Sigmoid colon (tissue), 7 donors: ENCODE data around the gene MYO5B. TPM values are rescaled to one million over a fixed set of nuclear protein-coding genes. Genes with fewer than 3 reads are reported as not detected.

Experiments used
- DNase-seq: peaks from one replicate; pipeline ENCODE4 v3.0.0-alpha.2; 2019
- H3K27ac ChIP-seq, 4 donors: fragments of 200-600 bp; sonication (generic); one replicate each; pipeline ENCODE4 v1.5.1; 2016 to 2019; ENCODE audit warnings: mild to moderate bottlenecking in 1 of 4
- H3K27me3 ChIP-seq, 3 donors: fragments of 200-600 bp; sonication (generic); one replicate each; pipeline ENCODE4 v1.5.1; 2019; ENCODE audit warnings: mild to moderate bottlenecking in 1 of 3
- H3K36me3 ChIP-seq, 4 donors: fragments of 200-600 bp; sonication (generic); one replicate each; pipeline ENCODE4 v1.5.1; 2016 to 2019
- H3K4me1 ChIP-seq, 4 donors: fragments of 200-600 bp; sonication (generic); one replicate each; pipeline ENCODE4 v1.5.1; 2017 to 2019
- H3K4me3 ChIP-seq, 4 donors: fragments of 200-600 bp; sonication (generic); one replicate each; pipeline ENCODE4 v1.5.1; 2017 to 2019; ENCODE audit warnings: mild to moderate bottlenecking in 2 of 4, moderate library complexity in 1 of 4
- H3K9me3 ChIP-seq, 4 donors: fragments of 200-600 bp in 3 of 4; sonication (generic) in 3 of 4; one replicate each; pipeline versions ENCODE4 v1.5.1 to v1.6.1; 2013 to 2019
- EP300 ChIP-seq, 4 donors: sonication (generic); formaldehyde crosslinking; IDR thresholded peaks; one replicate each; pipeline ENCODE4 v1.6.1; 2017; ENCODE audit warnings: antibody characterized with exemption in 4 of 4
- POLR2A ChIP-seq, 2 donors: fragments of 450-650 bp; IDR thresholded peaks; one replicate each; pipeline ENCODE4 v1.6.1; 2016; ENCODE audit warnings: antibody characterized with exemption in 2 of 2, mild to moderate bottlenecking in 2 of 2, moderate library complexity in 2 of 2
- POLR2AphosphoS5 ChIP-seq, 4 donors: sonication (generic); formaldehyde crosslinking; IDR thresholded peaks; one replicate each; pipeline ENCODE4 v1.6.1; 2017; ENCODE audit warnings: antibody characterized with exemption in 4 of 4
- WGBS, 2 donors: extraction: QIAGEN DNeasy Blood & Tissue Kit; methylation state at CpG; one replicate each; pipeline ENCODE4 v1.1.7; 2013; 5-methylcytosine and 5-hydroxymethylcytosine counted together
- intact Hi-C: fragments of 100-400 bp; cut with DNase I; formaldehyde crosslinking; loops from one replicate; pipeline ENCODE4 v1.15.1; 2023
- polyA plus RNA-seq, 3 donors: library from polyadenylated mRNA; stranded (reverse); fragments of 200-250 nt; gene quantifications; one replicate each; pipeline ENCODE4 v1.2.3, GENCODE V29; 2013
- total RNA-seq, 4 donors: library from RNA; depleted of rRNA; stranded (reverse); fragments of >200 nt; gene quantifications; one replicate each; pipeline ENCODE4 v1.1.0, GENCODE V29; 2016
- TF ChIP-seq, protein P1 (sequence below), 4 experiments: fragments of 450-650 bp in 3 of 4; fragments of 200-600 bp in 1 of 4; IDR thresholded peaks; one replicate each; pipeline ENCODE4 v1.5.1; 2016 to 2019; ENCODE audit warnings: antibody characterized with exemption in 4 of 4, mild to moderate bottlenecking in 3 of 4, moderate library complexity in 2 of 4
- donor health status: healthy with polysubstance abuse.
- donor health status: Bipolar disorder and iron deficiency.
- donor health status: healthy.

The MYO5B gene
- total and polyA plus RNA-seq, 7 donors, result 0.14 to 80.7 (median 3.0) TPM

DNA sequence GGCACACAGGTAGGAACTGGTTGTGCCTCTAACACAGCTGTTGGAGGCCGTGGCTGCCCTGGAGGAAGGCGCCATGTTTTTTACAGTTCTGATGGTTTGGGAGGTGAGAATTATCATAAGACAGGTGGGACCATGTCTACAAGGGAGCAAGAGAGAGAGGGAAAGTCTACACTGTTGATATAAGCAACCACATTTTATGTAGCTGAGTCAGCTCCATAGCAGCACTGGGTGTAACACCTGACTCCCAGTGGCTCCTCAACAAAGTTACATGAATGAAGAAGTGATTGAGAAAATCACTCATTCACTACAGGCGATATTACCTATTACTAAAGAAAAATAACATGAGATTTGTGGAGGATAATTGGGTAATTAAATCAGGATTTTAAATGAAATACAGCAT, 340.3 kb downstream of the MYO5B start:
- WGBS, 2 donors, result 91 to 97% methylated on average over 3 of the region's 3 CpGs
- intact Hi-C loops, result loop anchor here (5.0 to 10.0 kb wide), 2 partner anchors 60 to 297 kb away; no protein-coding TSS in a partner anchor

DNA sequence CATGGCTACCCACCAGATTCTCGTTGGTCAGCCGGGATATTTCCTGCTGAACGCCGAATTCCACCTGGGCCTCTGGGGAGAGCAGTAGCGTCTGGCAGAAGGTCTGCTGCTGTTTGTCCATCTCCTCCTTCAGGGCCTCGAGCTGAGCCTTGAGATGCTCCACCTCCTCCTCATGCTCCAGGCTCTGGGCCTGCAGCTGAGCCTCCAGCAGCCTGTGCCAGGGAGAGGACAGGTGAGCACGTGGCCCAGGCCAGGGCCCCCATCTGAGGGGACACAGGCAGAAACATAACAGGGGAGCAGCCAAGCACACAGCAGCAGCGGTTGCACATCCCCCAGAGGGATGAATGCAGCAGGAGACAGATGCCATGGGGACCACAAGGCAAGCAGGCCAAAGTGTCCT, 341.5 kb downstream of the MYO5B start:
- Histone ChIP-seq H3K27me3 (peaks cover 0 to 16% (median 0%) of the 10 kb centered on the region in 3 donors), H3K4me1 (no peaks in the 10 kb centered on the region), H3K4me3 (no peak overlapping the region), H3K36me3 (no peaks in the 10 kb centered on the region), H3K9me3 (no peaks in the 10 kb centered on the region), H3K27ac (no peak overlapping the region)
- whole genome bisulfite sequencing, 2 donors, result 89 to 93% methylated on average over 8 of the region's 8 CpGs
- DNase-seq, result no peak
- intact Hi-C loops, result loop anchor here (10.0 kb wide), 1 partner anchor 59 kb away; no protein-coding TSS in a partner anchor
- no peak for TF ChIP-seq POLR2AphosphoS5 (IDR thresholded peaks at IDR 0.05)
- TF ChIP-seq, protein P1, sequence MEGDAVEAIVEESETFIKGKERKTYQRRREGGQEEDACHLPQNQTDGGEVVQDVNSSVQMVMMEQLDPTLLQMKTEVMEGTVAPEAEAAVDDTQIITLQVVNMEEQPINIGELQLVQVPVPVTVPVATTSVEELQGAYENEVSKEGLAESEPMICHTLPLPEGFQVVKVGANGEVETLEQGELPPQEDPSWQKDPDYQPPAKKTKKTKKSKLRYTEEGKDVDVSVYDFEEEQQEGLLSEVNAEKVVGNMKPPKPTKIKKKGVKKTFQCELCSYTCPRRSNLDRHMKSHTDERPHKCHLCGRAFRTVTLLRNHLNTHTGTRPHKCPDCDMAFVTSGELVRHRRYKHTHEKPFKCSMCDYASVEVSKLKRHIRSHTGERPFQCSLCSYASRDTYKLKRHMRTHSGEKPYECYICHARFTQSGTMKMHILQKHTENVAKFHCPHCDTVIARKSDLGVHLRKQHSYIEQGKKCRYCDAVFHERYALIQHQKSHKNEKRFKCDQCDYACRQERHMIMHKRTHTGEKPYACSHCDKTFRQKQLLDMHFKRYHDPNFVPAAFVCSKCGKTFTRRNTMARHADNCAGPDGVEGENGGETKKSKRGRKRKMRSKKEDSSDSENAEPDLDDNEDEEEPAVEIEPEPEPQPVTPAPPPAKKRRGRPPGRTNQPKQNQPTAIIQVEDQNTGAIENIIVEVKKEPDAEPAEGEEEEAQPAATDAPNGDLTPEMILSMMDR (IDR thresholded peaks at IDR 0.05), result no peak
- no peak for TF ChIP-seq POLR2A (IDR thresholded peaks at IDR 0.05)
- TF ChIP-seq EP300 (IDR thresholded peaks at IDR 0.05), result no peak

More for the DNA sequence above, 340.3 kb downstream of the MYO5B start:
- H3K9me3 ChIP-seq, result no peaks in the 10 kb centered on the region
- no peak for DNase-seq
- no peaks in the 10 kb centered on the region for H3K4me1 ChIP-seq
- peaks cover 0 to 5% (median 0%) of the 10 kb centered on the region in 3 donors for H3K27me3 ChIP-seq
- no peak overlapping the region for H3K4me3 ChIP-seq
- TF ChIP-seq, protein P1 (IDR thresholded peaks at IDR 0.05), result no peak
- TF ChIP-seq POLR2A (IDR thresholded peaks at IDR 0.05), result no peak
- no peak for TF ChIP-seq POLR2AphosphoS5 (IDR thresholded peaks at IDR 0.05)
- TF ChIP-seq EP300 (IDR thresholded peaks at IDR 0.05), result no peak
- no peaks in the 10 kb centered on the region for H3K36me3 ChIP-seq
- no peak overlapping the region for H3K27ac ChIP-seq

GRCh38 chr18:49853011-49853410, 341.9 kb downstream of the MYO5B start:
- TF ChIP-seq POLR2AphosphoS5 (IDR thresholded peaks at IDR 0.05) (no peak), POLR2A (IDR thresholded peaks at IDR 0.05) (no peak), EP300 (IDR thresholded peaks at IDR 0.05) (no peak)
- TF ChIP-seq, protein P1 (IDR thresholded peaks at IDR 0.05), result no peak
- Histone ChIP-seq H3K4me3 (no peak overlapping the region), H3K27me3 (peaks cover 0 to 20% (median 0%) of the 10 kb centered on the region in 3 donors), H3K9me3 (no peaks in the 10 kb centered on the region), H3K36me3 (no peaks in the 10 kb centered on the region), H3K4me1 (no peaks in the 10 kb centered on the region), H3K27ac (no peak overlapping the region)
- intact Hi-C loops, result loop anchor here (10.0 kb wide), 1 partner anchor 58 kb away; no protein-coding TSS in a partner anchor
- WGBS, 2 donors, result 79 to 91% methylated on average over 7 of the region's 7 CpGs
- DNase-seq, result no peak

DNA sequence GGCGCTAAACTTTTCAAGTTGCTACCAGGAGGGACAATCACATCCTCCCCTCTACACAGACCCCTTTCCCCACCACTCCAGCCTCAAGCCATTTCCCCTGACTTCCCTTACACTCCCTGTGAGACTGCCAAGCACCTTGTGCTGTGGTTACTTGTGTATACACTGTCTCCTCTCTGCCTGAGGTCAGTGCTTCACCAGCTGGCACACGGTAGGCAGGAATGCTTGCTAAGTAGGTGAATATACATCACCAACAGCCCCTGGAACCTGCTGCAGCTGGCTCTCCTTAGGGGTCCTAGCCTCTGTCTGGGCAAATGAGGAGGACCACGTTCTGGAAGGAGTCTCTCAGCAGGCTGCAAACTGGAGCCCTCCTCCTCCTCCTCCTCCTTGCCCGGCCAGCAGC, 343.3 kb downstream of the MYO5B start:
- Histone ChIP-seq H3K36me3 (no peaks in the 10 kb centered on the region), H3K4me1 (peaks cover 0 to 1% (median 0%) of the 10 kb centered on the region in 4 donors), H3K4me3 (no peak overlapping the region), H3K27ac (no peak overlapping the region), H3K9me3 (no peaks in the 10 kb centered on the region), H3K27me3 (peaks cover 0 to 34% (median 7%) of the 10 kb centered on the region in 3 donors)
- intact Hi-C loops, result loop anchor here (10.0 kb wide), 1 partner anchor 57 kb away; no protein-coding TSS in a partner anchor
- TF ChIP-seq EP300 (IDR thresholded peaks at IDR 0.05) (no peak), POLR2AphosphoS5 (IDR thresholded peaks at IDR 0.05) (no peak), POLR2A (IDR thresholded peaks at IDR 0.05) (no peak)
- TF ChIP-seq, protein P1 (IDR thresholded peaks at IDR 0.05), result no peak
- 83 to 88% methylated on average over 4 of the region's 4 CpGs for WGBS, 2 donors
- no peak for DNase-seq

DNA sequence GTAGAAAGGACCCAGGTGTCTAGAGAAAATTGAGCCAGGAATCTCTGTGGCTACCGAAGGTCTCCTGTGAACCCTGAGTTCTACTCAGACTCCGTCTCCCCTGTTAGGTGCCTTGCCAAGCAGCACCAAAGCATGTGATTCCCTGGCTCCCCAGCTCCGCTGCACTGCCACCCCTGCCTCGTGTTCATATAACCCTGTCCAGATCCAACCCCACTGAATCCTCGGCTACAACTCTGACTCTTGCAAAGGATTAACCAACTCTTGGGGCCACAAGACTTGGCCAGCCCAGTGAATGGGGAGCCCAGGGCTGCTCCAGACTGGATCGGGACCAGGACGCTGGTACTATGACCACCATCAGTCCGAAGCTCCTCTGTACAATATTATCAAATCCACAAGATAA, 344.3 kb downstream of the MYO5B start:
- no peaks in the 10 kb centered on the region for H3K36me3 ChIP-seq
- intact Hi-C loops, result loop anchor here (10.0 kb wide), 1 partner anchor 56 kb away; no protein-coding TSS in a partner anchor
- H3K27me3 ChIP-seq, result peaks cover 2 to 43% (median 7%) of the 10 kb centered on the region in 3 donors
- peaks cover 0 to 9% (median 0%) of the 10 kb centered on the region in 4 donors for H3K4me1 ChIP-seq
- DNase-seq, result no peak
- H3K27ac ChIP-seq, result no peak overlapping the region
- WGBS, 2 donors, result 92 to 93% methylated on average over 8 of the region's 8 CpGs
- H3K9me3 ChIP-seq, result no peaks in the 10 kb centered on the region
- no peak for TF ChIP-seq POLR2AphosphoS5 (IDR thresholded peaks at IDR 0.05)
- TF ChIP-seq POLR2A (IDR thresholded peaks at IDR 0.05), result no peak
- TF ChIP-seq, protein P1 (IDR thresholded peaks at IDR 0.05), result no peak
- TF ChIP-seq EP300 (IDR thresholded peaks at IDR 0.05), result no peak
- H3K4me3 ChIP-seq, result no peak overlapping the region
